Osteoblast (primary cell): Measurements from ENCODE around the gene PLCZ1. TPM values are rescaled to one million over a fixed set of nuclear protein-coding genes. Genes with fewer than 3 reads are reported as not detected.

Source experiments
- DNase-seq: peaks from one replicate; pipeline ENCODE4 v3.0.0; 2011; ENCODE audit warnings: low spot score, mixed read lengths; ENCODE audit not compliant: insufficient read length; ENCODE audit errors: missing footprints
- H2AFZ ChIP-seq: 2 replicates; pipeline ENCODE4 v1.6.0; 2011; ENCODE audit warnings: mild to moderate bottlenecking, low read length
- H3K27ac ChIP-seq: 2 replicates; pipeline ENCODE4 v1.5.1; 2011; ENCODE audit warnings: mild to moderate bottlenecking, low read depth, low read length, moderate library complexity
- H3K27me3 ChIP-seq: 2 replicates; pipeline ENCODE4 v1.6.0; 2012; ENCODE audit warnings: mild to moderate bottlenecking, control low read depth, inconsistent platforms, low read length, moderate library complexity; ENCODE audit not compliant: insufficient read depth
- H3K36me3 ChIP-seq: 2 replicates; pipeline ENCODE4 v1.5.1; 2011; ENCODE audit warnings: mild to moderate bottlenecking, low read length, control low read depth, moderate library complexity; ENCODE audit not compliant: insufficient read depth
- H3K4me1 ChIP-seq: 2 replicates; pipeline ENCODE4 v1.5.1; 2011; ENCODE audit warnings: mild to moderate bottlenecking, low read length, control low read depth, moderate library complexity; ENCODE audit not compliant: insufficient read depth
- H3K4me2 ChIP-seq: 2 replicates; pipeline ENCODE4 v1.6.0; 2011; ENCODE audit warnings: mild to moderate bottlenecking, low read length; ENCODE audit not compliant: insufficient read depth
- H3K4me3 ChIP-seq: fragments of 200-600 bp; sonication (generic); 3 replicates; pipeline ENCODE4 v1.5.1; 2012; ENCODE audit warnings: mild to moderate bottlenecking, low read length, inconsistent platforms; ENCODE audit not compliant: insufficient read depth
- H3K79me2 ChIP-seq: 2 replicates; pipeline ENCODE4 v1.6.0; 2012; ENCODE audit warnings: mild to moderate bottlenecking, low read length, control low read depth, inconsistent platforms; ENCODE audit not compliant: insufficient read depth
- H3K9me3 ChIP-seq: 2 replicates; pipeline ENCODE4 v1.5.1; 2011; ENCODE audit warnings: low read depth, low read length, control low read depth
- H4K20me1 ChIP-seq: 2 replicates; pipeline ENCODE4 v1.6.0; 2012; ENCODE audit warnings: mild to moderate bottlenecking, low read length, control low read depth; ENCODE audit not compliant: insufficient read depth
- CTCF ChIP-seq: IDR thresholded peaks from 2 replicates; pipeline ENCODE4 v1.5.1; 2011; ENCODE audit warnings: mild to moderate bottlenecking, low read depth, low read length, moderate library complexity; ENCODE audit errors: extremely low read depth
- total RNA-seq: library from RNA; depleted of rRNA; stranded (reverse); fragments of >200 nt; gene quantifications from 2 replicates; pipeline ENCODE4 v1.2.3, GENCODE V29; 2012

The PLCZ1 gene
- total RNA-seq, 1 donor: not detected

- Histone ChIP-seq H3K27ac (no peak overlapping the region), H3K36me3 (no peaks in the 10 kb centered on the region), H3K79me2 (no peaks in the 10 kb centered on the region), H3K4me1 (no peaks in the 10 kb centered on the region), H2AFZ (no peak overlapping the region), H3K4me3 (no peak overlapping the region), H3K9me3 (no peaks in the 10 kb centered on the region), H3K4me2 (no peak overlapping the region), H4K20me1 (no peaks in the 10 kb centered on the region), H3K27me3 (no peaks in the 10 kb centered on the region)
- peak; percentile 56 for DNase-seq
- TF ChIP-seq CTCF: no peak
These were observed 47.2 kb downstream of the PLCZ1 start for GRCh38 chr12:18690653-18691052.

GRCh38 chr12:18689771-18690170 lies 48.0 kb downstream of the PLCZ1 start:
- Histone ChIP-seq H3K27me3 (no peaks in the 10 kb centered on the region), H4K20me1 (no peaks in the 10 kb centered on the region), H3K27ac (no peak overlapping the region), H3K36me3 (no peaks in the 10 kb centered on the region), H3K4me1 (no peaks in the 10 kb centered on the region), H3K4me3 (no peak overlapping the region), H3K79me2 (no peaks in the 10 kb centered on the region), H2AFZ (no peak overlapping the region), H3K9me3 (no peaks in the 10 kb centered on the region), H3K4me2 (no peak overlapping the region)
- DNase-seq: no peak
- TF ChIP-seq CTCF: no peak

- no peak overlapping the region for H2AFZ ChIP-seq
- H3K36me3 ChIP-seq: no peaks in the 10 kb centered on the region
- DNase-seq: no peak
- no peak overlapping the region for H3K4me3 ChIP-seq
- no peak for TF ChIP-seq CTCF
- no peaks in the 10 kb centered on the region for H3K4me1 ChIP-seq
- H4K20me1 ChIP-seq: no peaks in the 10 kb centered on the region
- no peaks in the 10 kb centered on the region for H3K79me2 ChIP-seq
- H3K4me2 ChIP-seq: no peak overlapping the region
- H3K27me3 ChIP-seq: no peaks in the 10 kb centered on the region
- H3K9me3 ChIP-seq: no peaks in the 10 kb centered on the region
- H3K27ac ChIP-seq: no peak overlapping the region
These were observed 53.4 kb downstream of the PLCZ1 start for GRCh38 chr12:18684430-18684829.

- Histone ChIP-seq H4K20me1 (no peaks in the 10 kb centered on the region), H3K9me3 (no peaks in the 10 kb centered on the region), H3K4me3 (no peak overlapping the region), H3K4me1 (no peaks in the 10 kb centered on the region), H3K27ac (no peak overlapping the region), H2AFZ (no peak overlapping the region), H3K27me3 (no peaks in the 10 kb centered on the region), H3K79me2 (no peaks in the 10 kb centered on the region), H3K4me2 (no peak overlapping the region), H3K36me3 (no peaks in the 10 kb centered on the region)
- DNase-seq: no peak
- no peak for TF ChIP-seq CTCF
These were observed 54.3 kb downstream of the PLCZ1 start for GRCh38 chr12:18683327-18684013.
